ENCODE measurements around the gene FAM47E.

Gene FAM47E

DNA sequence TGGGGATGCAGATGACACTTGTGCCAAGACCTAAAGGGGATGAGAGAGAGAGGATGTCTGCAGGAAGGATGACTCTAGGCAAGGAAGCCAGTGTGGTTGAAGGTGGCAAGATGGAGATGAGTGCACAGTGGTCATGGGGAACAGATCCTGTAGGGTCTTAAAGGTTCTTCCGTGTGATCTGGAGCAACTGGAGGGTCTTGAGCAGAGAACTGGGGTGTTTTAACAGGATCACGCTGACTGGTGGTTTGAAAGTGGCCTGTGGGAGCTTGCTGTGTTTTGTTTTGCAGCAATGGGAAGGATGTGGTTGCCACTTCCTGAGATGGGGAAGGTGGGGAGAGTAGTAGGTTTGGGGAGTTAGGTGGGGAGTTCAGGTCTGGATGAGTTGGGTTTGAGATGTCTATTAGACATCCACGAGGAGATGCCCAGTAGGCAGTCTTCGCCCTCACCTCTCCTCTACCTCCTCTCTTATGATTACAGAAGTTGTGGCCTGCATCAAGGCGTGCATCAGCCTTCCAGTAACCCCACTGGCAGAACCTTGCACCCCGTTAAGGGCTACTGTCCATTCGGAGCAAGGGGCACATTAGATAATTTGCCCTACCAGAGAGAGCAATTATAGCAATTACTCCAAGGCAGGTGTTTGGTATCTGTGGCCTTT is 53.6 kb downstream of the FAM47E start:
- no peak for DNase-seq

- peak; percentile 58 to 68 for DNase-seq
Measured at GRCh38 chr4:76305971-76306881, 54.7 kb downstream of the FAM47E start, which contains the start of gene STBD1. Gene STBD1 (plus strand): TSS chr4:76306733. CDS start chr4:76306770, 37 bp downstream.

DNA sequence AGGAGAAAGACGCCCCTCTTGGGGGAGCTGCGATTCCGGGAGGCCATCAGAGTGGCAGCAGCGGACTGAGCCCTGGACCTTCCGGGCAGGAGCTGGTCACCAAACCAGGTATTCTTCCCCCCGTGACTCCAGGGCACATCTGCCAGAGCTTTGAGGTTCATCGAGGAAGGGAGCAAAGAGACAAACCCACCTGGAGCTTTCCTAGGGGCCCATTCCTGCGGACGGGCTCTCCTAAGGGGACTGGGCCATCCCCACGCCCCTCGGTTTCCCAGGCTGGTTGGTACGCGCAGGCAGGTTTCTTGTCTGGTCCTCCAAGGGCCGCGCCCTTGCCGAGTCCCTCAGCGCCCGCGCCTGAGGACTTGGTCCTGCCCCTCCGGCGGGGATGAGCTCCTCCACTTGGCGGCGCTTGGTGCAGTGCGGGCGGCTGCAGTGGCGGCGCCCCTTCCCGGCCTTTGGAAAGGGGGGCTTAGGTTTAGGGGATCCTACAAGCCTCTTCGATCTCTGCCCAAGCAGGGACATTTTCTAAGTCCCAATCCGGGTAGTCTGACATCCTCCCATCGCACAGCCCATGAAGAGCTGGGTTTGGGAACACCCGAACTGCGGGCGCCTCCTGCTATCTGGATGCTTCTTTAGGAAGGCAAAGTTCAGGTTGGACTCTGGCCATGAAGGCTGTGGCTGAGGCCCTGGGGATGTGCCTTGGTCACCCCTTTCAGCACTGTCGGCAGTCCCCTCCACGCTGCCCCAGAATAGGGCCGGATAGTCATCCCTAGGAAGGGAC is 55.5 kb downstream of the FAM47E start:
- peak; percentile 22 to 29 for DNase-seq

- no peak for DNase-seq
Measured at GRCh38 chr4:76307660-76308014, 56.1 kb downstream of the FAM47E start.

GRCh38 chr4:76308548-76308947 is 57.0 kb downstream of the FAM47E start:
- no peak for DNase-seq

GRCh38 chr4:76309939-76310550 is 58.5 kb downstream of the FAM47E start:
- no peak for DNase-seq

DNA sequence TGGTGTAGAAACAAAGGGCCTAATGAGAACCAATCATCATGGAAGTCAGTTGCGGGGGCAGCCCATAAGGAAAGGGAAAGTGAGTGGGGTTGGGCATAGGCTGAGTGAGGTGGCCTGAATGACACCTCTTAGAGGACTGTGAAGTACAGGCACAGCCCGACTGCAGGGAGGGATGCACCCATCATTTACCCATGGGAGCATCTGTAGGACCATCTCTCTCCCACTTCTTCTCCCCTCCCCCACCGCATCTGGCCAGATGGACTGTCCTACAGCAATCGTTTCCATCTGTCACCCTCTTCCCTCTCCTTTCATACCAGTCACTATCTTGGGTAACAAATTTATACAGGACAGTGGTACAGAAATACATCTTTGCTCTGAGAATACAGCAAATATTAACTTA is 59.2 kb downstream of the FAM47E start:
- DNase-seq: no peak

- DNase-seq: peak; percentile 52 to 60
Measured at GRCh38 chr4:76311896-76312331, 60.4 kb downstream of the FAM47E start.

DNA sequence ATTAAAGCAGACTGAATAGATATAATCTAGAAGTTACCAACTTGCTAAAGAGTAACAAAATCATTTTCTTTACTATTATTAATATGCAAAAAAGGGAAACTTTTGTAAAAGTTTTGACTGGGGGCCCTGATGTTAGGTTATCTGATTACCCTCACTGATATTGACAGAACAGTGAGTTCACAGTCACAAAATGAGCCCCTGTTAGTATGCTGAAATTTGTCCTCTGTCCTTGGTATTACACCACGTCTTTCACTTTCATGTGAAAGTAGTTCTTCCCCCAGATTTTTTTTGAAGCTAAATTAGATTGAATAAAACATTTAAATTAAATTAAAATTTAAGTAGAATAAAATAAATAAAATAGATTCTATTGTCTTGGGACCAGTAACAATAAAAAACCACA is 60.9 kb downstream of the FAM47E start:
- no peak for DNase-seq

DNA sequence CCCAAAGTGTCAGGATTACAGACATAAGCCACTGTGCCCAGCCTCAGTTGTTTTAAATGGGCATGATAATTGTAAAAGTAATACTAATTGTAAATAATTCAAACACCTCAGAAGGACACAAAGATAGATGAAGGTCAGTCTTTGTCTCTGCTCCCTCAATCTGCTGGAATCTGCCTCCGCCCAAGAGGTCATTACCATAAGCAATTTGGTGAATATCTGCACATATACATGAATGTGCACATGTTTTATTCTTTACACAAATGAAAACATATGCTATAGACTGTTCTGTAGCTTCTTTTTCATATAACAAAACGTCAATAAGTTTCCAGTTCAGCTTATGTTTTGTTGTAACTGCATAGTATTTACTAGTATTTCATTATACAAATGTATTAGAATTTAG is 62.0 kb downstream of the FAM47E start:
- no peak for DNase-seq

DNA sequence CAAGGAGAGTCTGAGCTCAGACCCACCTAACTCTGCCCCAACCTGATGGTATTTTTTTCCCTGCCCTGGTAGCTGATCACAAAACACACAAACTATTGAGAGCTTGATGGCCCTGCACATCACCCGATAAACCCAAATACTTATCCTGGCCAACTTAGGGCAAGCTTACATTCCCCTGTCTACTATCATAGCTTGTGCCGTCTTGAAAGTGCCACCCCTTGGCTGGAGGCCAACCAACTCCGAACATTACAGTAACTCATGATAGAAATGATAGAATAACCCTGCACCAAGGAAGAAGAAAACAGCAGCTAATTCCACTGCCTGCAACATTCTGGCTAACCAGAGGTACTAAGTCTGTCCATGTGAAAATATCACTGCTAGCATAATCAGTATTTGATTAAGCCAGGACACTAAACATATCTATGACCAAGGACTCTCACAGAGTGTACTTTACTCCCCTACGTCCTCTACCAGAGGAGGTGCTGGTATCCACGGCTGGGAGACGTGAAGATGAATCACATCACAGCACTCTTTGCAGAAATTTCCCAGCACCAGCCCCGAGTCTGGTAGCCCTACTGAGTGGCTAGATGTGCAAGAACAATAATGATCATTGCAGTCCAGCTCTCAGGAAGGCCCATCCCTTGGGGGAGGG is 63.9 kb downstream of the FAM47E start:
- DNase-seq: no peak

GRCh38 chr4:76316131-76316530 is 64.6 kb downstream of the FAM47E start:
- no peak for DNase-seq

DNA sequence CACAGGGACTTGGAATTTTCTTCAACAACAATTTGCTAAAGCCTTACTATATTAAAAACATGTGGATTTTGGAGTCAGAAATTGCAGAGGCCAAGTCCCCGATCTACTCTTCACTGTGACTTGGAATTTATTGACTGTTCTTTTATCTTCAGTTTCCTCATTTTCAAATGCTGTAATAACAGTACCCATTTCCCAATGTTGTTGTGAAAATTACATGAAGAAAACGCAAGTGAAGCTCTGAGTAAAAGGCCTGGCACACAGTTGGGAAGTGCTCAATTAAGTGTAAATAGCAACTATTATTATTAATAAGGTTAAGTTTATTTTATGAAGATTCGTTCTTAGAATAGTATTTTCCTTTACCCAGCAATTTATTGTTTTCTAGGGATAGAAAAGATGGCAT is 70.7 kb downstream of the FAM47E start:
- peak; percentile 16 to 22 for DNase-seq

- DNase-seq: no peak
Measured at GRCh38 chr4:76325072-76325471, 73.6 kb downstream of the FAM47E start.

DNA sequence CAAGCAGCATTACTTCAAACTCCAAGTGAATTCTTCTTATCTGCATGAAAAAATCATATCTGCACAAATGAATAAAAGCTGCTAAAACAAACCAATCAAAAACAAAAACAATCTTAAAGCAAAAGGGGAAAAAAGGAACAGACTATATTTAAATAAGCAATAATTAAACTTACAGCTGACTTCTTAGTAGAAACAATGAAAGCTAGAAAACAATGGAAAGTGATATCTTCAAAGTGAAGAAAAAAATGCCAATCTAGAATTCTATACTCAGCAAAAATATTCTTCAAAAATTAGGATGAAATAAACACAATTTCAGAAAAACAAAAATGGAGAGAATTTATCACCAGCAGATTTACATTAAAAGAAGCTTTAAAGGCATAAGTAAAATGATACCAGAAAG is 75.0 kb downstream of the FAM47E start:
- DNase-seq: peak in 1 of 2 experiments; percentile 14

Measured in AML-193 (cell line).